OCI-M2 (cell line): Measurements from ENCODE around the gene FBLN5.
"Not testable (repeated sequence)": the region's sequence is repeated elsewhere in the genome, so short reads cannot be mapped to it uniquely, and the experiment has no call there.

ENCODE experiments used
- DNase-seq: peaks from one replicate; lab custom pipeline; 2025; ENCODE audit not compliant: unreplicated experiment; lab: John Stamatoyannopoulos, UW

Gene FBLN5

DNA sequence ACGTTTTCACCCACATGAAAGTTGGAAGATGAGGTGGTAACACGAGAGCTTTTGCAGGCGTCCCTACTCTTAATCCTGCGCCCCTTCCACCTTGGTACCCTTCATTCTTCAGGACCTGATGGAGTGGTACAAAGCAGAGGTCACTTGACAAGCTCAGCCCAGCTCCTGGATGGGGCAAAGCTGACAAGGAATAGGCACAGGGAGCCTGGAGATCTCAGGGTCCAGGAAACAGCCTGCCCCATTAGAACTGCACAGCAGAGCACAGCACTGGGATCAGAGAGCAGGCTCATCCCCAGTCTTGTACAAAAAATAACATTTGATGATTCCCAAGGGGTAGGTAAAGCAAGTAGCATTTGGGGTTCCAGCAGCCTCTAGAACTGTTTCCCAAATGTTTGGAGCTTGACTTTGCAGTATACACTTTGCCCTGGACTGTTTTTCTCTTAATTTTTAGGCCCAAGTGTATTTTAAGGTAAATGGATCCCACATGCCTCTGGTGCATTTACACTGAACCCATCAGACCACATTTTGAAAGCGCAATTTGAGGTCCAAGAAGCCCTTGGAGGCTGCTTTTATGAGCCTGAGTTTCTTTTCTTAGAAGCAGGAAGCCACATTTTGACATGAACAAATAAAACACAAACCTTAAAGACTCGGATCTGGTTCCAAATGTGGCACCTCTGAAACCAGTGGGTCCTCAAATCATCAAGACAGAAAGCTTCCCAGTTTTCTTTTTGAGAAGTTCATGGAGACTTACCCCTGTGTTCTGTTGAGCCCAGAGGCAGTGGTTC lies 80.8 kb downstream of the FBLN5 start:
- DNase-seq, result no peak

GRCh38 chr14:91866061-91866460 lies 81.4 kb downstream of the FBLN5 start:
- DNase-seq, result no peak

GRCh38 chr14:91862417-91862816 lies 85.1 kb downstream of the FBLN5 start:
- no peak for DNase-seq

DNA sequence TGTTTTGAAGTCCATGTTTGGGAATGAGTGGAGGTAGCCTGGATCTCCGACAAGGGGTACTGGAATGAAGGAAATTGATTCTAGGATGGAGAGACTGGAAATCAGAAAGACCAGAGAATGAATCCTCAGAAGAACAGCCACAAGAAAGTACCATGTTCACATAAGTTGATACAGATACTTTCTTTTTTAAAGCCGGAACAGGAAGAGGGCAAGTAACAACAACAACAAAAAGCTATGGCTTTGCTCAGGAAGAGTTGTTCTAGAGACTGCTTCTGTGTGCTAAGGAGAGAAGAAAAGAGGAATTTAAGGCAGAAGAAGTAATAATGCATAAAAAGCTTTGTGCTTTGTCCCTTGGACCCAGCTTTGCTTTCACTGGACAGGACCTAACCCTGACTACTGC lies 86.4 kb downstream of the FBLN5 start:
- DNase-seq, result no peak

DNA sequence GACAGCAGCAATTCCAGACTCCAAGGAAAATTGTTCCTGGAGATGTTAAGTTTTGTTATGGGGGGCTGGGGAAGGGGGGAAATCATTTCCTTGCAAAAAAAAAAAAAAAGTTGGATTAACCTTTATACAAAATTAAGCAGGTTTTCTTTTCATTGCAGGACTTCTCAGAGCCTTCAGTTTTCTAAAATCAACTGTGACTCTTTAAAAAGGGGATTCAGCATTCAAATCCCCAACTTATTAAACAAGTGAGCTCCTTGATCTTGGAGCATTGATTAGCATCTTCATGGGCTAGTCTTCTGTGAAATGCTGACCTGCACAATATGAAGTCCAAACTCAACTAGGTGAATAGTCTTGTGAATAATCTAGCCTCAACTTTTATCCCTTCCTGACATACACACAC lies 87.3 kb downstream of the FBLN5 start:
- DNase-seq, result no peak

GRCh38 chr14:91858536-91859275 lies 88.8 kb downstream of the FBLN5 start:
- no peak for DNase-seq

DNA sequence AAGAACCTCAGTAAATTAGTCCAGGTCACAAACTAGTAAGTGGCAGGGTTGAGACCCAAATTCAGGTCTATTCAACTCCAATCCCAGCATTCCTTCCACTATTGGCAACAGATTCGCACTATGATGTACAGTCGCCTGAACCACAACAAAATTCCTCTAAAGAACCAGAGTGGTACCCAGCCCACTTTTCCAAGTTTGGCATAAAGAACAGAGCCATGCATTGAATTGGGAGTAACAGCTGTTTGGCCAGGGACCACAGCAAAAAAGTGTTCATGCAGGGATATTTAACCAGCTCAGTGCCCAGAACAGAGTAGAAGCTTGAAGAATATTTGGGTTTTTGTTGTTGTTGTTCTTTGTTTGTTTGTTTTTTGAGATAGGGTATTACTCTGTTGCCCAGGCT lies 89.9 kb downstream of the FBLN5 start:
- DNase-seq, result no peak

- DNase-seq, result no peak
These were observed 93.1 kb downstream of the FBLN5 start for GRCh38 chr14:91854327-91854934.

DNA sequence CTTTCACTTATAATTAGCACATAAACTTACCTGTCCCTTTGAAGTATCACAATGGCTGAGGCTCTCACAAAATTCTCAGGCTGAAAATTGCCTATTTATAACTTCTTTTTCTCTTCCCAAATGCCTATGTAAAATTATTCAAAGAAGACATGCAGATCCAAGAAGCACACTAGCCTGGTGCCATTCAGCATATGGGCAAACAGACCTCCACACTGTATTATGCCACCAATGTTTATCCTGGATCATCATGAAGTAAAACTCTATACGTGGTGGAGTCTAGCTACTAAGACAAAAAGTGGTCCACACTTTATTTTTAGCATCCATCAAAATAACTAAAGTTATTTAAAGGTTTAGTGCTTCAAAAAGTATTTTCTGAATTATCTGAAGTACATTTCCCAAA lies 95.9 kb downstream of the FBLN5 start:
- DNase-seq, result no peak

GRCh38 chr14:91848504-91849001 lies 98.9 kb downstream of the FBLN5 start:
- DNase-seq, result no peak

DNA sequence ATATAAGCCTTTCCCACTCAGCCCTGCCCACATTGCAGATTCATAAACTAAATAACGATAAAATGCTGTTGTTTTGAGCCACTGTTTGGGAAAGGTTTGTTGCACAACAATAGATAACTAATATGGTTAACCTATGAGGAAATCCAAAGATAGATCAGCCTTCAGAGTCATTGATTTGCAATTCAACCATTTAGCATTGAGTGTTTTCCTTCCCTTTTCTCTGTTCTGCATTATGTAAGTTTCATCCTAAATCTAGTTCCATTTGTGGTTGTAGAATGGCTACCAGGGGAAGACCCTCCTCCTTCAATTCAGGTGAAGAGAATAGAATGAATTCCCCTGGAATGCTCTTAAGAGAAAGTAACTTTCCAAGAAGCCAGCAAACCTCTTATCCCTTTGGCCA lies 99.8 kb downstream of the FBLN5 start:
- no peak for DNase-seq

DNA sequence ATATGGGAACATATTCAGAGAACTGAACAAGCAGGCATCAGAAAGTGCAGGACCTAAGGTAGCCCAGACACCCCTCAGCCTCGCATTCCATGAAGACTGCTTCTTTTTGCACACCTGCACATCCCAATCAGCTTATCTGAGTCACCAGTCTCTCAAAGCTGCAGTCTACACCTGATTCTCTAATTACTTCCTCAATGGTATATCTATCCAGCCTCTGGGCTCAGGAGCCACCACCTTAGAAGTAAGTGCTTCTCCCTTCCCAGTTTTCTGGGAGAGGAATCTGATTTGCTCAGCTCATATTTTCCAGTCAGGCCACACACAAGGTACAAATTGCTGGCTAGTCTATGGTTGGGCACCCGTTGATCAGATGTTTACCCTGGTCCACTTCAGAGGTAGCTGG lies 101.8 kb downstream of the FBLN5 start:
- DNase-seq, result no peak

GRCh38 chr14:91845056-91845455 lies 102.4 kb downstream of the FBLN5 start:
- not testable (repeated sequence) for DNase-seq

DNA sequence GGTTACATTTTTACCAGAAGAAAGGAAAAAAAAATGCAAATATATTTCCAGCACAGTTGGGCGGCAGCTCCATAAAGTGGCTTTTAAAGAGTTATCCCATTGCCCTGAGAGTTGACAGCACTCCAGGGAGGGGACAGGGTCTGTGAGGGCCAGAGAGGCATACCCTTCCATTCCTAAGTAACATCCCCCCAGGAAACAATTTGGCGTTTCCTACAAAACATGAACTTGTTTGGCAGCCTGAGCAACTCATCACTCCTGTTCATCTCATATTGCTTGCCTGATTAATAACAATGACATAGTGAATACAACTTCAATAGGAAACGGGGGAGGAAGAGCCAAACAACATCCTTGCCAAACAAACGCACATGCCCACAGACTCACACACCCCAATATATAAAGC lies 103.5 kb downstream of the FBLN5 start:
- no peak for DNase-seq

- no peak for DNase-seq
These were observed 104.1 kb downstream of the FBLN5 start for GRCh38 chr14:91843437-91843836.

GRCh38 chr14:91841065-91841464 lies 106.4 kb downstream of the FBLN5 start:
- DNase-seq, result no peak

GRCh38 chr14:91839749-91840148 lies 107.7 kb downstream of the FBLN5 start:
- DNase-seq, result no peak

DNA sequence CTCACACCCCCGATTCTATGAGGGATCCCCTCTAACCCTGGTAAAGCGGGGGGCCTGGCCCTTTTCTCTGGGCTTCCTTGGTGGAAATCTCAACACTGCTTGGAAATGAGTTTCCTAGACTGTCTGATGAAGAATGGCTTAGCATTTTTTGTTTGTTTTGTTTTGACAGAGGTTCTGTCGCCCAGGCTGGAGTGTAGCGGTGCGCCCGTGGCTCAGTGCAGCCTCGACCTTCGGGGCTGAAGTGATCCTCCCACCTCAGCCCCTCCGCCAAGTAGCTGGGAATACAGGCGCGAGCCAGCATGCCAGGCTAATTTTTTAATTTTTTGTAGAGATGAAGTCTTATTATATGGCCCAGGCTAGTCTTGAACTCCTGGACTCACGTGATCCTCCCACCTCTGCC lies 110.4 kb downstream of the FBLN5 start:
- DNase-seq, result no peak

DNA sequence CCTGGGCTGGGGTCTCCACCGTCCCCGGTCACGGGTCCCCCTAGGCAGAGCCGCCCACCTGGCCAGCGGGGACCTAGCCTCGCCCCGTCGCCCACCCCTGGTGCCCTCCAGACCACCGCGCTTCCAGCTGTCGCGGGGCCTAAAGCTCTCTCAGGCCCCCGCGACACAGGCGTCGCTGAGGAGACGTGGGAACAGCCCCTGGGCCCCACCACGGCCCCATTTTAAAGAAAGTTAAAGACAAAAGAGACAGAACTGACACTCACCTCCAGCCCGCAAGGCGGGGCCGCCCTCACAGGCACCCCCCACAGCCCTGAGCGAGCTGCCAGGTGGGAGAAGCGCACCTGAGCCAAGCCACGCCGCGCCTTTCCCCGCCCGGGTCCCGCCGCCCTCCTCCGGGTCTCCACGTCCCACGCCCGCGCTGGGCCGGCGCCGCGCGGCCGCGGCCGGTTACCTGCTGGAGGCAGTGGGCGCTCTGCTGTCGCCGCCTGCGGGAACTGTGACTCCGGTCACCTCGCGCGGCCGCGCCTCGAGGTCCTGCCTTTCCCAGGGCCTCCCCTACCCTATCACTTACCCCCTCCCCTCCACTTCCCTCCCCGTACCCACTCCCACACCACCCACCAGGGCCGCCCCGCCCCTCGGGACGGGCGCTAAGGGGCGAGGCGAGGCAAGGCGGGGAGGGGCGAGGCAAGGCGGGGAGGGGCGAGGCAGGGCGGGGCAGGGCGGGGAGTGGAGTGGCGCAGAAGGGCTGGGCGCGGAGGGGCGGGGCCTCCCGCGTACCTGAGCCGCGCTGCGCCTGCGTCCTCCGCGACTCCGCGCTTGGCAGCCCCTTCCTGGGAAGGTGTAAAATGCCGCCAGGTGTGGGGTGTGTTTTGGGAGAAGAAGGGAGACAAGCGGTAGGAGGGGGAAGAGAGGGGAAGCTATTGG lies 111.3 kb downstream of the FBLN5 start:
- DNase-seq, result no peak

- DNase-seq, result no peak
These were observed 112.1 kb downstream of the FBLN5 start for GRCh38 chr14:91835197-91835919.
